ENCODE data around the gene DIPK1B.

Gene DIPK1B

DNA sequence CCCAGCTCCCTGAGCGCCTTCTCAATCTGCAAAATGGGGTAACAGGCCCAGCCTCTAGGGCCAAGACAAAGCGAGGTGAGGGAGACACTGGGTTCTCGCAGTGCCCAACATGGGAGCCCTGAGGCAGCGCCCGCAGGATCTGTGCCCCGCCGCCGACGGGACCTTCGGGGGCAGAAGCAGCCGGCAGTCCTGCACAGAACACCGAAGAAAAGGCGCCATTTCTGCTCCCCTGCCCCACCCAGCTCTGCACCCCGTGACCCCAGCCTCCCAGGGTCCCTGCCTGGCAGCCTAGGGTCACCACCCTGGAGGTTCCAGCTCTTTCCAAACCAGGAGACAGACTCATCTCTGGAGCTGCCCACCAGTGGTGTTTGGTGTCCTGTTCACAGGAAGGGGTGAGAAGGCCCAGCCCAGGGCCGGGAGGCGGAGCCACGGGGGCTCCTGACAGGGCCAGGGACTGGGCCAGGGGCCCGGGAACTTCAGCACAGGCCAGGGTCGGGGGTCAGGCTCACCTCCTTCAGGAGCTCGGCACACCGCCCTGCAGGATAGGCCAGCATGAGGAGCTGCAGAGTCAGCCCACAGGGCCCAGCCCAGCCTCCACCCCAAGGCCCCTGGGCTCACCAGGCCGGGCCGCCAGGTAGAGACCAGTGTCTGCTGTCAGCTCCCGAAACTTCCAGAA is 42.4 kb downstream of the DIPK1B start:
- POLR2A ChIA-PET: interaction anchor here (0.5 kb wide), 1 partner anchor 23 kb away, joined by 4 read pairs; no protein-coding TSS in a partner anchor
- no peak for TF ChIP-seq YY1 (tag by site-specific recombination; IDR thresholded peaks at IDR 0.05)
- no peak for TF ChIP-seq ZNF76 (tag by site-specific recombination; IDR thresholded peaks at IDR 0.05; ENCODE audit: borderline replicate concordance, low read depth)
- TF ChIP-seq ZNF121 (tag by site-specific recombination; IDR thresholded peaks at IDR 0.05): no peak
- TF ChIP-seq, protein P1, sequence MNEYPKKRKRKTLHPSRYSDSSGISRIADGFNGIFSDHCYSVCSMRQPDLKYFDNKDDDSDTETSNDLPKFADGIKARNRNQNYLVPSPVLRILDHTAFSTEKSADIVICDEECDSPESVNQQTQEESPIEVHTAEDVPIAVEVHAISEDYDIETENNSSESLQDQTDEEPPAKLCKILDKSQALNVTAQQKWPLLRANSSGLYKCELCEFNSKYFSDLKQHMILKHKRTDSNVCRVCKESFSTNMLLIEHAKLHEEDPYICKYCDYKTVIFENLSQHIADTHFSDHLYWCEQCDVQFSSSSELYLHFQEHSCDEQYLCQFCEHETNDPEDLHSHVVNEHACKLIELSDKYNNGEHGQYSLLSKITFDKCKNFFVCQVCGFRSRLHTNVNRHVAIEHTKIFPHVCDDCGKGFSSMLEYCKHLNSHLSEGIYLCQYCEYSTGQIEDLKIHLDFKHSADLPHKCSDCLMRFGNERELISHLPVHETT (tag by site-specific recombination; IDR thresholded peaks at IDR 0.05): no peak
- no peak for TF ChIP-seq SETDB1 (IDR thresholded peaks at IDR 0.05; ENCODE audit: insufficient read length, low read length)
- TF ChIP-seq ZNF791 (tag by site-specific recombination; IDR thresholded peaks at IDR 0.05): no peak
- TF ChIP-seq SP7 (tag by site-specific recombination; IDR thresholded peaks at IDR 0.05): no peak
- TF ChIP-seq ZNF658 (tag by site-specific recombination; IDR thresholded peaks at IDR 0.05): no peak
- no peak for TF ChIP-seq MYNN (tag by site-specific recombination; IDR thresholded peaks at IDR 0.05; ENCODE audit: borderline replicate concordance)
- TF ChIP-seq ZNF114 (tag by site-specific recombination; IDR thresholded peaks at IDR 0.05): no peak
- TF ChIP-seq ZNF354C (tag by site-specific recombination; IDR thresholded peaks at IDR 0.05; ENCODE audit: borderline replicate concordance, low read depth): no peak
- no peak for TF ChIP-seq ZNF600 (tag by site-specific recombination; IDR thresholded peaks at IDR 0.05)
- TF ChIP-seq SALL2 (tag by site-specific recombination; IDR thresholded peaks at IDR 0.05; ENCODE audit: borderline replicate concordance): no peak
- no peak for TF ChIP-seq ZNF677 (tag by site-specific recombination; IDR thresholded peaks at IDR 0.05)
- TF ChIP-seq, protein P2, sequence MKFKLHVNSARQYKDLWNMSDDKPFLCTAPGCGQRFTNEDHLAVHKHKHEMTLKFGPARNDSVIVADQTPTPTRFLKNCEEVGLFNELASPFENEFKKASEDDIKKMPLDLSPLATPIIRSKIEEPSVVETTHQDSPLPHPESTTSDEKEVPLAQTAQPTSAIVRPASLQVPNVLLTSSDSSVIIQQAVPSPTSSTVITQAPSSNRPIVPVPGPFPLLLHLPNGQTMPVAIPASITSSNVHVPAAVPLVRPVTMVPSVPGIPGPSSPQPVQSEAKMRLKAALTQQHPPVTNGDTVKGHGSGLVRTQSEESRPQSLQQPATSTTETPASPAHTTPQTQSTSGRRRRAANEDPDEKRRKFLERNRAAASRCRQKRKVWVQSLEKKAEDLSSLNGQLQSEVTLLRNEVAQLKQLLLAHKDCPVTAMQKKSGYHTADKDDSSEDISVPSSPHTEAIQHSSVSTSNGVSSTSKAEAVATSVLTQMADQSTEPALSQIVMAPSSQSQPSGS (tag by site-specific recombination; IDR thresholded peaks at IDR 0.05; ENCODE audit: low read depth): no peak
- TF ChIP-seq SP3 (tag by site-specific recombination; IDR thresholded peaks at IDR 0.05): no peak
- TF ChIP-seq ZNF311 (tag by site-specific recombination; IDR thresholded peaks at IDR 0.05; ENCODE audit: borderline replicate concordance): no peak
- TF ChIP-seq ZNF426 (tag by site-specific recombination; IDR thresholded peaks at IDR 0.05): no peak
- TF ChIP-seq, protein P3, sequence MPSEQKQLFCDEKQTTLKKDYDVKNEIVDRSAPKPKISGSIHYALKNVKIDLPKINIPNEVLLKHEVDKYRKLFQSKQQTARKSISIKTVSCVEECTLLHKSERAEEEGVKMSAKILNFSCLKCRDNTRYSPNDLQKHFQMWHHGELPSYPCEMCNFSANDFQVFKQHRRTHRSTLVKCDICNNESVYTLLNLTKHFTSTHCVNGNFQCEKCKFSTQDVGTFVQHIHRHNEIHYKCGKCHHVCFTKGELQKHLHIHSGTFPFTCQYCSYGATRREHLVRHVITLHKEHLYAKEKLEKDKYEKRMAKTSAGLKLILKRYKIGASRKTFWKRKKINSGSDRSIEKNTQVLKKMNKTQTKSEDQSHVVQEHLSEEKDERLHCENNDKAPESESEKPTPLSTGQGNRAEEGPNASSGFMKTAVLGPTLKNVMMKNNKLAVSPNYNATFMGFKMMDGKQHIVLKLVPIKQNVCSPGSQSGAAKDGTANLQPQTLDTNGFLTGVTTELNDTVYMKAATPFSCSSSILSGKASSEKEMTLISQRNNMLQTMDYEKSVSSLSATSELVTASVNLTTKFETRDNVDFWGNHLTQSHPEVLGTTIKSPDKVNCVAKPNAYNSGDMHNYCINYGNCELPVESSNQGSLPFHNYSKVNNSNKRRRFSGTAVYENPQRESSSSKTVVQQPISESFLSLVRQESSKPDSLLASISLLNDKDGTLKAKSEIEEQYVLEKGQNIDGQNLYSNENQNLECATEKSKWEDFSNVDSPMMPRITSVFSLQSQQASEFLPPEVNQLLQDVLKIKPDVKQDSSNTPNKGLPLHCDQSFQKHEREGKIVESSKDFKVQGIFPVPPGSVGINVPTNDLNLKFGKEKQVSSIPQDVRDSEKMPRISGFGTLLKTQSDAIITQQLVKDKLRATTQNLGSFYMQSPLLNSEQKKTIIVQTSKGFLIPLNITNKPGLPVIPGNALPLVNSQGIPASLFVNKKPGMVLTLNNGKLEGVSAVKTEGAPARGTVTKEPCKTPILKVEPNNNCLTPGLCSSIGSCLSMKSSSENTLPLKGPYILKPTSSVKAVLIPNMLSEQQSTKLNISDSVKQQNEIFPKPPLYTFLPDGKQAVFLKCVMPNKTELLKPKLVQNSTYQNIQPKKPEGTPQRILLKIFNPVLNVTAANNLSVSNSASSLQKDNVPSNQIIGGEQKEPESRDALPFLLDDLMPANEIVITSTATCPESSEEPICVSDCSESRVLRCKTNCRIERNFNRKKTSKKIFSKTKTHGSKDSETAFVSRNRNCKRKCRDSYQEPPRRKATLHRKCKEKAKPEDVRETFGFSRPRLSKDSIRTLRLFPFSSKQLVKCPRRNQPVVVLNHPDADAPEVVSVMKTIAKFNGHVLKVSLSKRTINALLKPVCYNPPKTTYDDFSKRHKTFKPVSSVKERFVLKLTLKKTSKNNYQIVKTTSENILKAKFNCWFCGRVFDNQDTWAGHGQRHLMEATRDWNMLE (tag by site-specific recombination; conservative IDR thresholded peaks at IDR 0.05; ENCODE audit: low read depth): no peak
- TF ChIP-seq, protein P4, sequence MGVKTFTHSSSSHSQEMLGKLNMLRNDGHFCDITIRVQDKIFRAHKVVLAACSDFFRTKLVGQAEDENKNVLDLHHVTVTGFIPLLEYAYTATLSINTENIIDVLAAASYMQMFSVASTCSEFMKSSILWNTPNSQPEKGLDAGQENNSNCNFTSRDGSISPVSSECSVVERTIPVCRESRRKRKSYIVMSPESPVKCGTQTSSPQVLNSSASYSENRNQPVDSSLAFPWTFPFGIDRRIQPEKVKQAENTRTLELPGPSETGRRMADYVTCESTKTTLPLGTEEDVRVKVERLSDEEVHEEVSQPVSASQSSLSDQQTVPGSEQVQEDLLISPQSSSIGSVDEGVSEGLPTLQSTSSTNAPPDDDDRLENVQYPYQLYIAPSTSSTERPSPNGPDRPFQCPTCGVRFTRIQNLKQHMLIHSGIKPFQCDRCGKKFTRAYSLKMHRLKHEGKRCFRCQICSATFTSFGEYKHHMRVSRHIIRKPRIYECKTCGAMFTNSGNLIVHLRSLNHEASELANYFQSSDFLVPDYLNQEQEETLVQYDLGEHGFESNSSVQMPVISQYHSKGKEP (tag by site-specific recombination; IDR thresholded peaks at IDR 0.05): no peak
- Histone ChIP-seq H3K4me3 (ENCODE audit: low read depth, low read length) (no peak overlapping the region), H3K9me3 (ENCODE audit: control insufficient read depth, insufficient read depth, low read depth, low read length) (no peaks in the 10 kb centered on the region), H3K4me1 (ENCODE audit: control insufficient read depth, insufficient read depth, low read length) (no peaks in the 10 kb centered on the region), H3K27ac (ENCODE audit: extremely low read depth, low read depth, low read length) (no peak overlapping the region), H3K36me3 (ENCODE audit: control insufficient read depth in 2 of 2, insufficient read depth in 1 of 2, low read length in 2 of 2) (no peaks in the 10 kb centered on the region)
- CTCF ChIA-PET: interaction anchor here (0.5 to 0.7 kb wide), 4 partner anchors 13 to 888 kb away, joined by 3 read pairs; no protein-coding TSS in a partner anchor

Data from HEK293 (cell line).